ENCODE measurements around the gene MRPL2.

The MRPL2 gene

DNA sequence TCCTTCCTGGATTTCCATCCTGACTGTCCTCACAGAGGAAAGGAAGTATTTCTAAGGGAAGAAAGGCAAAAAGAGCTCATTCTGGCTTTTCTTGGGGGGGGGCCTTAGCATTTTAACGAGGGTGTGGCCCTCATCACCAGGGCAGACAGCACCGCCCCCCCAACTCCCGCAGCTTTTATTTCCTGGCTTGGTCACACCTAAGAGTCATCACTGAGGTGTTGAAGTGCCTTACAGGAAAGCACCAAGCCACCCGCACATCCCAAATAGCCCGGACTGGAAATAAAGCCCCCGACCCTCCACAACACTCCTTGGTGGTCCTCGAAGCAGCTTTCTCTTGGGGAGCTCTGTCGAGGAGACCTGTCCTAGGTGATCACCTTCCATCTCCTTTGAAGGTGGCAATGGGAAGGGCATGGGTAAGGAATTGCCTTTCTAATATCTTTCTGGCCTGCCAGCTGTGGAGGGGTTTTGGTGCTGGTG lies 18.1 kb upstream of the MRPL2 start:
- H3K4me3 ChIP-seq (ENCODE audit: low read depth, low read length), result peak overlapping the region; percentile 97
- H3K36me3 ChIP-seq, result peaks cover 7% of the 10 kb centered on the region; the same call in 1 of the 2 replicates
- H3K9me3 ChIP-seq, result no peaks in the 10 kb centered on the region
- TF ChIP-seq, protein P1, sequence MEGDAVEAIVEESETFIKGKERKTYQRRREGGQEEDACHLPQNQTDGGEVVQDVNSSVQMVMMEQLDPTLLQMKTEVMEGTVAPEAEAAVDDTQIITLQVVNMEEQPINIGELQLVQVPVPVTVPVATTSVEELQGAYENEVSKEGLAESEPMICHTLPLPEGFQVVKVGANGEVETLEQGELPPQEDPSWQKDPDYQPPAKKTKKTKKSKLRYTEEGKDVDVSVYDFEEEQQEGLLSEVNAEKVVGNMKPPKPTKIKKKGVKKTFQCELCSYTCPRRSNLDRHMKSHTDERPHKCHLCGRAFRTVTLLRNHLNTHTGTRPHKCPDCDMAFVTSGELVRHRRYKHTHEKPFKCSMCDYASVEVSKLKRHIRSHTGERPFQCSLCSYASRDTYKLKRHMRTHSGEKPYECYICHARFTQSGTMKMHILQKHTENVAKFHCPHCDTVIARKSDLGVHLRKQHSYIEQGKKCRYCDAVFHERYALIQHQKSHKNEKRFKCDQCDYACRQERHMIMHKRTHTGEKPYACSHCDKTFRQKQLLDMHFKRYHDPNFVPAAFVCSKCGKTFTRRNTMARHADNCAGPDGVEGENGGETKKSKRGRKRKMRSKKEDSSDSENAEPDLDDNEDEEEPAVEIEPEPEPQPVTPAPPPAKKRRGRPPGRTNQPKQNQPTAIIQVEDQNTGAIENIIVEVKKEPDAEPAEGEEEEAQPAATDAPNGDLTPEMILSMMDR (IDR thresholded peaks at IDR 0.05; ENCODE audit: low read depth, low read length), result no peak
- DNase-seq, result no peak
- peaks cover 12% of the 10 kb centered on the region for H3K4me1 ChIP-seq
- no peaks in the 10 kb centered on the region for H3K27me3 ChIP-seq

DNA sequence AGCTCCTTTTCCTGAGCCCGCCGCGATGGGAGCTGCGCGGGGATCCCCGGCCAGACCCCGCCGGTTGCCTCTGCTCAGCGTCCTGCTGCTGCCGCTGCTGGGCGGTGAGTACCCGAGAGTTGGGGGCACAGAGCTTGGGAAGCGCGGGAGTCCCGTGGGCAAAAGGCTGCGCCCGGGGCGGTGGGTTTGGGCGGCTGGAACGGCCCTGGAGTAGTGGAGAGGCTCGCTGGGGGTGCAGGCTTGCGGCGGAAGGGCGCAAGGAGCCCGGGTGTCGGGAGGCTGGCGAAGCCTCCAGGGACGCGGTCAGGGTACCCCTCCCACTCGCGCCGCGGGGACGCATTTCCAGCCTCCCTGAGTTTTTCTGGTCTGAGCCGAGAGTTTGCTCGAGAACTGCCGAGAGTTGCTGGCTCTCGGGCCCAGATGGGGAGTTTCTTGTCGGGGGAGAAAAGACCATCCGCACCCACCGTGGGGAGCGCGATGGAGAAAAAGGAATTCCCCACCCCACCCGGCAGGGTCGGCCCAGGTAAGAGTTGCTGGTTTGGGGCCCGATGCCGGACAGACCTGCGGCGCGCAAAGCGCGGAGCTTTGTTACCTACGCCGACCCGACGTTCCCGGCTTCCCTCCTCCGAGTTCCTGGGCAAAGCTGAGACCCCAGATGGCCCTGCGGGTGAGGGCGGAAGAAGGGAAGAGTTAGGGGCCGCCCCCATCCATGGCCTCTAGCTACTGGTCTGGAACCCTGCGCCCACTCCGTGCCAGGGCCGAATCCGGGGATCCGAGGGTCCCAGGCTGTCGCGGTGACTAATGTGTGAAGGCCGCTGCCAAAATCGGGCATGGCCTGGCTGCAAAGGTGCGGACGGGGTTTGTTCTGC lies 17.5 kb upstream of the MRPL2 start:
- Histone ChIP-seq H3K27me3 (no peaks in the 10 kb centered on the region), H3K4me1 (peaks cover 12% of the 10 kb centered on the region), H3K9me3 (no peaks in the 10 kb centered on the region), H3K36me3 (peaks cover 7% of the 10 kb centered on the region; the same call in 1 of the 2 replicates), H3K4me3 (ENCODE audit: low read depth, low read length) (peak overlapping the region; percentile 97)
- DNase-seq, result peak; percentile 77
- TF ChIP-seq, protein P1 (IDR thresholded peaks at IDR 0.05; ENCODE audit: low read depth, low read length), result no peak

- Histone ChIP-seq H3K9me3 (no peaks in the 10 kb centered on the region), H3K4me1 (peaks cover 12% of the 10 kb centered on the region), H3K27me3 (no peaks in the 10 kb centered on the region), H3K4me3 (ENCODE audit: low read depth, low read length) (peak within 1 kb of the TSS; percentile 97), H3K36me3 (peaks cover 7% of the 10 kb centered on the region; the same call in 1 of the 2 replicates)
- DNase-seq, result peak; percentile 91
- TF ChIP-seq, protein P1 (IDR thresholded peaks at IDR 0.05; ENCODE audit: low read depth, low read length), result no peak
Measured at GRCh38 chr6:43075670-43076463, 16.6 kb upstream of the MRPL2 start, which contains the start of gene PTK7. TSS of gene PTK7 (plus strand) at chr6:43076314. CDS start at chr6:43076489, 175 bp downstream.

DNA sequence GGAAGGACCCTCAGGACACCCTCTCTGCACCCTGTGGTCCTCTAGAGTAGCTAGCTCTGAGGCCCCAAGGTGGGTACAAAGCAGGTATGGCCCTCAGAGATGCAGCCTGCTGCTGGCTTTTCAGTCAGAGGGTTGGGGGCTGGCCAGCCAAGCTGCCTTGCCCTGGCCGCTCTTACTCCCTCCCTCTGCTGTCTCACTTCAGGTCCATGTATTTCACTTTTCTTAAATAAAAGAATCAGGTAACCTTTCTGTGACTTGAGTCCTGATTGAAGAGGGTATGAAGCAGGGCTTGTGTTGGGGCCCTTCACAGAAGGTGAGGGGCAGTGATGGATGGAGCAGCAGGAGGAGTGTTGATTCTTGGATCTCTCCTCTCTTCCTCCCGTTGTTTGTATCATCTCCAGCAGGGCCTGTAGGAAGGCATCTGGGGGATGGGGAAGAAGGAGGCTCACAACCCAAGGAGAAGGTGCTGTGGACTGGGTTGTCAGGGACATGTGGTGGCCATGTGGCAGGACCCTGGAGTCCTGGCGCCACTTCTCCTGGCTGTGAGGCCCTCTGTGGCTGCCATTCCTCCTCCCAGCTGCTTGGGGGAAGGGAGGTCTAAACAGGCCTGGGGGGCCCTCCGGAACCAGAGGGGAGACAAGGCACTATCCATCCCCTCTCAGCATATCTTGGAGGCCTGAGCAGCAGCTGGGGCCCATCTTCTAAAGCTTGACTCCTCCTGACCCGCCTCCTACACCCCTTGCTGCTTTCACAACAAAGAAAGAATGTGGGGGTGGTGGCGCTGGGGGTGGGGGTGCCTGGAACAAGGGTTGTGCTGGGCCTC lies 15.8 kb upstream of the MRPL2 start:
- H3K4me1 ChIP-seq, result peaks cover 12% of the 10 kb centered on the region
- TF ChIP-seq, protein P1 (IDR thresholded peaks at IDR 0.05; ENCODE audit: low read depth, low read length), result no peak
- peaks cover 7% of the 10 kb centered on the region; the same call in 1 of the 2 replicates for H3K36me3 ChIP-seq
- no peak overlapping the region for H3K4me3 ChIP-seq (ENCODE audit: low read depth, low read length)
- no peak for DNase-seq
- H3K9me3 ChIP-seq, result no peaks in the 10 kb centered on the region
- H3K27me3 ChIP-seq, result no peaks in the 10 kb centered on the region

DNA sequence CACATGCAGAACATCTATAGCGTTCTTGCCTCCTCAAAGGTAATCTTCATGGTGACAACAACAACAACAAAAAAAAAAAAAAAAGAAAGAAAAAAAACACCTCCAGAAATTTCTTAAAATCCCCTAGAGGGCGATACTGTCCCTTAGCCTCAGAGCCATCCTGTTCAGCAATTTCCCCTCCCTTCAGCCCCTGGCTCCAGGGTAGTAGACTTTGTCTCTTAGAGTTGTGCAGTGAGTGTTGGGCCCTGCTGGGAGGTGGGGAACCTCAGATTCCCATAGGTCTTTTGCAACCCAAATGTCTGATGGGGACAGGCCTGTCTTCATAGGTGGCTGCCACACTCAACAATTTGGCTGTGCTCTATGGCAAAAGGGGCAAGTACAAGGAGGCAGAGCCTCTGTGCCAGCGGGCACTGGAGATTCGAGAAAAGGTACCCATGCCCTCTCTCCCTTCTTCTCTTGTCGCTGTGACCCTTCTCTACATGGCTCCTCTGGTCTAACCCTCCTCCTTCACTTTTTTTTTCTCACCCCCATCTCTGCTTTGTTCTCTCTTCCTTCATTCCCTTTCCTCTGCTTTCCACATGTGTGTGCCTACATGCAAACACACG lies 10.9 kb upstream of the MRPL2 start:
- peak; percentile 57 for DNase-seq
- H3K4me1 ChIP-seq, result no peaks in the 10 kb centered on the region
- TF ChIP-seq, protein P1 (IDR thresholded peaks at IDR 0.05; ENCODE audit: low read depth, low read length), result peak; percentile 77
- H3K9me3 ChIP-seq, result no peaks in the 10 kb centered on the region
- H3K4me3 ChIP-seq (ENCODE audit: low read depth, low read length), result no peak overlapping the region
- no peaks in the 10 kb centered on the region for H3K27me3 ChIP-seq
- H3K36me3 ChIP-seq, result no peaks in the 10 kb centered on the region
